IMR-90 (cell line): ENCODE measurements around the gene DARS1. TPM values are rescaled to one million over a fixed set of nuclear protein-coding genes. Genes with fewer than 3 reads are reported as not detected.

Source experiments
- ATAC-seq: fragments of 200-7000 bp; cut with Tn5 transposase; 2 replicates; pipeline ENCODE4 v1.9.1; 2020; ENCODE audit warnings: low read depth, mild to moderate bottlenecking, moderate library complexity
- BruUV-seq: library from RNA; stranded (reverse); fragments of 400-500 nt; replicated peaks from 2 replicates; lab custom pipeline; 2021; lab: Mats Ljungman, UMichigan
- CTCF ChIA-PET: fragments of 300-600 bp; formaldehyde crosslinking; extraction: SDS; loops from one replicate; lab custom pipeline; 2021; ENCODE audit warnings: antibody characterized with exemption; lab: Yijun Ruan, JAX
- POLR2A ChIA-PET: fragments of 300-600 bp; sonication (Branson Sonifier 250); formaldehyde crosslinking; loops from one replicate; lab custom pipeline; 2022; ENCODE audit warnings: antibody characterized with exemption; ENCODE audit not compliant: unreplicated experiment; lab: Charles Lee
- DNase-seq: peaks from one replicate; pipeline ENCODE4 v3.0.0; 2013
- H2AFZ ChIP-seq: replicated peaks from 2 replicates; pipeline ENCODE3; 2013; ENCODE audit warnings: low read length, mild to moderate bottlenecking; ENCODE audit not compliant: poor library complexity
- H2AK5ac ChIP-seq: 2 replicates; pipeline ENCODE4 v1.6.1; 2013; ENCODE audit warnings: low read depth, low read length, inconsistent platforms
- H2AK9ac ChIP-seq: replicated peaks from 2 replicates; pipeline ENCODE3; 2013; ENCODE audit warnings: mild to moderate bottlenecking, low read depth, low read length, moderate library complexity; ENCODE audit not compliant: poor library complexity
- H2BK120ac ChIP-seq: 2 replicates; pipeline ENCODE4 v1.6.1; 2013; ENCODE audit warnings: low read depth, low read length, inconsistent platforms
- H2BK15ac ChIP-seq: 3 replicates; pipeline ENCODE4 v1.6.1; 2013; ENCODE audit warnings: low read depth, low read length, inconsistent platforms
- H2BK20ac ChIP-seq: 2 replicates; pipeline ENCODE4 v1.6.1; 2013; ENCODE audit warnings: low read depth, mild to moderate bottlenecking, inconsistent platforms, low read length, moderate library complexity
- H2BK5ac ChIP-seq: 2 replicates; pipeline ENCODE4 v1.6.1; 2013; ENCODE audit warnings: mild to moderate bottlenecking, low read depth, low read length, inconsistent platforms; ENCODE audit not compliant: poor library complexity, severe bottlenecking
- H3K14ac ChIP-seq: replicated peaks from 2 replicates; pipeline ENCODE4 v1.6.1; 2013; ENCODE audit warnings: low read depth, low read length, inconsistent platforms
- H3K18ac ChIP-seq: 2 replicates; pipeline ENCODE4 v1.6.1; 2013; ENCODE audit warnings: low read depth, low read length, control low read depth
- H3K23ac ChIP-seq: 2 replicates; pipeline ENCODE4 v1.6.1; 2013; ENCODE audit warnings: low read depth, low read length, inconsistent platforms
- H3K27ac ChIP-seq: 2 replicates; pipeline ENCODE4 v1.5.1; 2013; ENCODE audit warnings: mild to moderate bottlenecking, control low read depth, low read length; ENCODE audit not compliant: insufficient read depth
- H3K27me3 ChIP-seq: 2 replicates; pipeline ENCODE4 v1.6.1; 2013; ENCODE audit warnings: low read length; ENCODE audit not compliant: control insufficient read depth, insufficient read depth
- H3K36me3 ChIP-seq: 2 replicates; pipeline ENCODE4 v1.6.1; 2013; ENCODE audit warnings: low read length, mixed read lengths; ENCODE audit not compliant: control insufficient read depth, insufficient read depth
- H3K4ac ChIP-seq: 2 replicates; pipeline ENCODE4 v1.6.1; 2013; ENCODE audit warnings: low read depth, low read length, inconsistent platforms
- H3K4me1 ChIP-seq: 2 replicates; pipeline ENCODE4 v1.6.1; 2013; ENCODE audit warnings: low read length, mixed read lengths; ENCODE audit not compliant: control insufficient read depth, insufficient read depth
- H3K4me2 ChIP-seq: 2 replicates; pipeline ENCODE4 v1.6.1; 2013; ENCODE audit warnings: low read depth, mild to moderate bottlenecking, control low read depth, low read length, moderate library complexity
- H3K4me3 ChIP-seq: 2 replicates; pipeline ENCODE4 v1.5.1; 2013; ENCODE audit warnings: low read depth, mild to moderate bottlenecking, control low read depth, low read length, moderate library complexity; ENCODE audit not compliant: insufficient read depth
- H3K56ac ChIP-seq: 2 replicates; pipeline ENCODE4 v1.6.1; 2013; ENCODE audit warnings: low read length, inconsistent platforms; ENCODE audit not compliant: insufficient read depth; ENCODE audit errors: extremely low read depth
- H3K79me1 ChIP-seq, 2 experiments: 2 replicates each; pipeline ENCODE4 v1.6.1; 2013; ENCODE audit warnings: low read length in 2 of 2, inconsistent platforms in 1 of 2, low read depth in 1 of 2
- H3K9ac ChIP-seq: 2 replicates; pipeline ENCODE4 v1.6.1; 2013; ENCODE audit warnings: low read depth, low read length, control low read depth
- H3K9me1 ChIP-seq: 2 replicates; pipeline ENCODE4 v1.6.1; 2013; ENCODE audit warnings: low read length, inconsistent platforms; ENCODE audit not compliant: insufficient read depth
- H3K9me3 ChIP-seq: 2 replicates; pipeline ENCODE4 v1.6.1; 2013; ENCODE audit warnings: low read length; ENCODE audit not compliant: control insufficient read depth, insufficient read depth
- H4K20me1 ChIP-seq: 2 replicates; pipeline ENCODE4 v1.6.1; 2013; ENCODE audit warnings: low read length, inconsistent platforms; ENCODE audit not compliant: insufficient read depth
- H4K5ac ChIP-seq: 2 replicates; pipeline ENCODE4 v1.6.1; 2013; ENCODE audit warnings: mild to moderate bottlenecking, low read depth, low read length, control low read depth
- H4K8ac ChIP-seq, 2 experiments: 2 replicates each; pipeline ENCODE4 v1.6.1; 2013; ENCODE audit warnings: low read depth in 2 of 2, low read length in 2 of 2, control low read depth in 1 of 2, inconsistent platforms in 1 of 2
- H4K91ac ChIP-seq: 2 replicates; pipeline ENCODE4 v1.6.1; 2013; ENCODE audit warnings: low read depth, low read length, inconsistent platforms; ENCODE audit not compliant: insufficient read depth
- POLR2A ChIP-seq: IDR thresholded peaks from 2 replicates; pipeline ENCODE4 v1.6.1; 2012; ENCODE audit warnings: mild to moderate bottlenecking, low read depth, low read length
- WGBS, 2 experiments: methylation state at CpG; one replicate each; pipeline versions ENCODE4 v1.1.5 to v1.1.7; 2013; ENCODE audit warnings: missing lambda C conversion rate in 2 of 2; ENCODE audit not compliant: insufficient read length in 1 of 2; ENCODE audit errors: extremely low coverage in 2 of 2; 5-methylcytosine and 5-hydroxymethylcytosine counted together
- dilution Hi-C: fragments of 300-500 bp; cut with HindIII; formaldehyde crosslinking; loops from one replicate; pipeline ENCODE4 v1.14.3; 2018; ENCODE audit warnings: low sequenced_read_pairs; ENCODE audit not compliant: unreplicated experiment
- in situ Hi-C: fragments of 300-500 bp; cut with MboI; formaldehyde crosslinking; loops from 3 replicates; pipeline ENCODE4 v1.14.3; 2019; ENCODE audit warnings: low sequenced_read_pairs, inconsistent platforms, mixed read lengths
- intact Hi-C: fragments of 100-400 bp; cut with micrococcal nuclease; formaldehyde crosslinking; loops from 2 replicates; pipeline ENCODE4 v1.10.0; 2022
- polyA plus RNA-seq, 3 experiments: library from polyadenylated mRNA; depleted of rRNA; stranded (reverse); fragments of >200 nt; gene quantifications; 2 replicates each; pipeline ENCODE4 v1.2.3, GENCODE V29; 2012; ENCODE audit warnings: low replicate concordance in 1 of 3
- total RNA-seq: library from RNA; depleted of rRNA; stranded (reverse); fragments of >200 nt; gene quantifications from 2 replicates; pipeline ENCODE4 v1.2.3, GENCODE V29; 2012

DARS1 gene
- total and polyA plus RNA-seq, 2 of the 4 experiments (the other 2 are of a cell fraction): 56.5 to 66.5 TPM

GRCh38 chr2:136016427-136016826, 31.0 kb upstream of the DARS1 start:
- Histone ChIP-seq H3K23ac (no peak overlapping the region), H2AK5ac (no peak overlapping the region), H2AK9ac (no peak overlapping the region), H3K9ac (no peak overlapping the region), H3K18ac (no peak overlapping the region), H3K4me2 (no peak overlapping the region), H2AFZ (no peak overlapping the region), H4K20me1 (no peaks in the 10 kb centered on the region), H3K36me3 (no peaks in the 10 kb centered on the region), H2BK20ac (no peak overlapping the region), H3K79me1 (no peaks in the 10 kb centered on the region), H3K4me3 (no peak overlapping the region), H2BK120ac (no peak overlapping the region), H3K9me3 (no peaks in the 10 kb centered on the region), H4K91ac (no peak overlapping the region), H3K27ac (no peak overlapping the region), H3K27me3 (peaks cover 11% of the 10 kb centered on the region), H3K56ac (no peak overlapping the region), H3K14ac (no peak overlapping the region), H2BK5ac (no peak overlapping the region), H4K8ac (no peak overlapping the region), H2BK15ac (no peak overlapping the region), H3K4ac (no peak overlapping the region), H3K9me1 (no peaks in the 10 kb centered on the region), H3K4me1 (no peaks in the 10 kb centered on the region), H4K5ac (no peak overlapping the region)
- ChIA-PET CTCF (no interaction called here), POLR2A (no interaction called here)
- DNase-seq: no peak
- in situ Hi-C loops (no loop called here), intact Hi-C loops (no loop called here), dilution Hi-C loops (no loop called here)
- no peak for TF ChIP-seq POLR2A
- BruUV-seq: no TSS peak
- WGBS, 2 experiments: no CpG with 5 or more reads among the region's 2 CpGs
- ATAC-seq: no peak
